ENCODE measurements around the gene SLC38A3. TPM values are rescaled to one million over a fixed set of nuclear protein-coding genes. Genes with fewer than 3 reads are reported as not detected.
"Not testable (repeated sequence)": the region's sequence is repeated elsewhere in the genome, so short reads cannot be mapped to it uniquely, and the experiment has no call there.

The SLC38A3 gene
- total RNA-seq, 2 experiments from 2014 or later: not detected

DNA sequence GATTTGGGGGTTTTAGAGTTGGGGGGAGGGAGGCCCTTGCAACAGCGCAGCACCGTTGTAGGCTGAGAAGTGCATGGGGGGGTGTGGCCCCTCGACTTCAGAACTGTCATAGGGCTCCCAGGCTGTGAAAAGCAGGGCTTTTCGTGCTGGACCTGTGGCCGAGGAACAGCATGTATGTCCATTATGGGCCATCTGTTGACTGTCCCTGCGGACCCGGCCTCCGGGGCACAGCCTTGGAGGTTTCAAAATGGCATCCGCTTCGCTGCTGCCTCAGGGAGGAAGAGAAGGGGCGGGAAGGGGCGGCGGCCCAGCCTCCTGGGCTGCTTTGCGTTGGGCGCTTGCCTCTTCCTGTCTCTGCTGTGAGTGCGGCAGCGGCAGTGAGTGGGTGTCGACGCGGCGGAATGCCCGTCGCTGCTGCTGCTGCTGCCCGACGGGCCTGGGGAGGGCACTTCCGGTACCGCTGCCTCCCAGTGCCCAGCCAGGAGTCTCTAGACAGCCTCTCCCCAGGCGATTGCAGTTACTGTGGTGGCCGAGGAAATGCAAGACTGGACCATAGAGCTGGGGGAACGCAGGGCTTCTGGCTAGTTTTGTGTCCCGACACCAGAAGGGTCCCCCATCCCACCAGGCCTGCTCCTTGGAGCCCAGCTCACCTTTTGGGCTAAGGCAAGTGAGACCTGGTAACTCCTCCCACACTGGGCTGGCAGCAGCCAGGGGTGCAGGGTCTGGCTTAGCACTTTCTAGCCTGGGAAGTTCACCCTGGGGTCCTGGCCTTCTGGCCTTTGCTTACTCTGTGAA is 32.9 kb downstream of the SLC38A3 start:
- Mint-ChIP-seq H3K27ac (peak overlapping the region; percentile 99), H3K9me3 (no peaks in the 10 kb centered on the region), H3K4me1 (peaks cover 39% of the 10 kb centered on the region), H3K27me3 (no peaks in the 10 kb centered on the region), H3K4me3 (peak overlapping the region; percentile 100), H3K36me3 (peaks cover 20% of the 10 kb centered on the region)
- DNase-seq (peak; percentile 86), ATAC-seq (ENCODE audit: low read depth) (peak; percentile 49)
- POLR2A ChIA-PET: interaction anchor here (0.6 to 3.4 kb wide), 10 partner anchors 9 to 374 kb away, joined by 3 to 48 read pairs (median 6); partner anchors contain the start of genes CISH and RASSF1

- H3K27ac Mint-ChIP-seq: peak overlapping the region; percentile 99
- H3K9me3 Mint-ChIP-seq: no peaks in the 10 kb centered on the region
- peak overlapping the region; percentile 100 for H3K4me3 Mint-ChIP-seq
- H3K27me3 Mint-ChIP-seq: no peaks in the 10 kb centered on the region
- H3K4me1 Mint-ChIP-seq: peaks cover 41% of the 10 kb centered on the region
- POLR2A ChIA-PET: interaction anchor here (0.6 to 1.8 kb wide), 5 partner anchors 8 to 373 kb away, joined by 3 to 8 read pairs (median 4); partner anchors contain the start of gene CISH
- peaks cover 20% of the 10 kb centered on the region for H3K36me3 Mint-ChIP-seq
- no peak for ATAC-seq (ENCODE audit: low read depth)
- no peak for DNase-seq
Observed at GRCh38 chr3:50238549-50239026, 33.5 kb downstream of the SLC38A3 start.

GRCh38 chr3:50239649-50240048 is 34.6 kb downstream of the SLC38A3 start:
- Mint-ChIP-seq H3K36me3 (peaks cover 21% of the 10 kb centered on the region), H3K27me3 (no peaks in the 10 kb centered on the region), H3K27ac (peak overlapping the region; percentile 70), H3K4me1 (peaks cover 46% of the 10 kb centered on the region), H3K4me3 (peak overlapping the region; percentile 100), H3K9me3 (no peaks in the 10 kb centered on the region)
- ATAC-seq (ENCODE audit: low read depth) (no peak), DNase-seq (no peak)
- POLR2A ChIA-PET: interaction anchor here (1.6 to 5.1 kb wide), 2 partner anchors 11 to 98 kb away, joined by 6 to 47 read pairs; no protein-coding TSS in a partner anchor

GRCh38 chr3:50241163-50241562 is 36.1 kb downstream of the SLC38A3 start:
- H3K36me3 Mint-ChIP-seq: peaks cover 21% of the 10 kb centered on the region

GRCh38 chr3:50241713-50242380 is 36.8 kb downstream of the SLC38A3 start:
- Mint-ChIP-seq H3K4me1 (peaks cover 58% of the 10 kb centered on the region), H3K9me3 (no peaks in the 10 kb centered on the region), H3K27ac (peak overlapping the region; percentile 94), H3K4me3 (peak overlapping the region; percentile 85), H3K27me3 (no peaks in the 10 kb centered on the region), H3K36me3 (peaks cover 18% of the 10 kb centered on the region)
- ATAC-seq (ENCODE audit: low read depth): no peak
- peak; percentile 46 for DNase-seq
- POLR2A ChIA-PET: interaction anchor here (0.6 to 5.1 kb wide), 5 partner anchors 10 to 99 kb away, joined by 3 to 47 read pairs (median 4); partner anchors contain the start of gene RASSF1

More at GRCh38 chr3:50241163-50241562, 36.1 kb downstream of the SLC38A3 start:
- no peak for DNase-seq
- Mint-ChIP-seq H3K27ac (peak overlapping the region; percentile 94), H3K27me3 (no peaks in the 10 kb centered on the region), H3K4me3 (peak overlapping the region; percentile 85), H3K9me3 (no peaks in the 10 kb centered on the region), H3K4me1 (peaks cover 51% of the 10 kb centered on the region)
- ATAC-seq (ENCODE audit: low read depth): no peak
- POLR2A ChIA-PET: interaction anchor here (1.3 to 5.1 kb wide), 3 partner anchors 13 to 97 kb away, joined by 3 to 47 read pairs (median 6); no protein-coding TSS in a partner anchor

DNA sequence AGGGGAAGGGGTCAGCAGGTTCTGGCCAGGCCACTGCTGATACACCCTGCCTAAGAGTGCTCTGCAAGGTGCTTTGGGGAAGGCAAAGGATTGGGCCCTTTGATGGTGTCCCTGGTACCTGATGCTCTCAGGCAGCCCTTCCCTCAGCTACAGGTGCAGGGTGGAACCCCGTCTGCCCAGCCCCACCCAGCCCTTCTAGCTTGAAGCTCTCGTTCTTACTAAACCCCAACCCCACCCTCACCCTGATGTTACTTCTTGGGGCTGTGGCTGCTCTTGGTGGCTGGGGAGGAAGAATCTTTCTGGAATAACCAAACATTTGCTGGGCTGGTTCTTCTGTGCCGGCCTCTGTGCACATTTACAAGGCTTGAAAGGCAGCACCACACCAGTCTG is 37.3 kb downstream of the SLC38A3 start:
- no peaks in the 10 kb centered on the region for H3K9me3 Mint-ChIP-seq
- peaks cover 61% of the 10 kb centered on the region for H3K4me1 Mint-ChIP-seq
- ATAC-seq (ENCODE audit: low read depth) (no peak), DNase-seq (no peak)
- H3K4me3 Mint-ChIP-seq: peak overlapping the region; percentile 85
- POLR2A ChIA-PET: interaction anchor here (0.6 to 5.1 kb wide), 6 partner anchors 14 to 99 kb away, joined by 3 to 47 read pairs (median 3); partner anchors contain the start of gene RASSF1
- H3K27me3 Mint-ChIP-seq: no peaks in the 10 kb centered on the region
- H3K36me3 Mint-ChIP-seq: peaks cover 13% of the 10 kb centered on the region
- H3K27ac Mint-ChIP-seq: peak overlapping the region; percentile 94

DNA sequence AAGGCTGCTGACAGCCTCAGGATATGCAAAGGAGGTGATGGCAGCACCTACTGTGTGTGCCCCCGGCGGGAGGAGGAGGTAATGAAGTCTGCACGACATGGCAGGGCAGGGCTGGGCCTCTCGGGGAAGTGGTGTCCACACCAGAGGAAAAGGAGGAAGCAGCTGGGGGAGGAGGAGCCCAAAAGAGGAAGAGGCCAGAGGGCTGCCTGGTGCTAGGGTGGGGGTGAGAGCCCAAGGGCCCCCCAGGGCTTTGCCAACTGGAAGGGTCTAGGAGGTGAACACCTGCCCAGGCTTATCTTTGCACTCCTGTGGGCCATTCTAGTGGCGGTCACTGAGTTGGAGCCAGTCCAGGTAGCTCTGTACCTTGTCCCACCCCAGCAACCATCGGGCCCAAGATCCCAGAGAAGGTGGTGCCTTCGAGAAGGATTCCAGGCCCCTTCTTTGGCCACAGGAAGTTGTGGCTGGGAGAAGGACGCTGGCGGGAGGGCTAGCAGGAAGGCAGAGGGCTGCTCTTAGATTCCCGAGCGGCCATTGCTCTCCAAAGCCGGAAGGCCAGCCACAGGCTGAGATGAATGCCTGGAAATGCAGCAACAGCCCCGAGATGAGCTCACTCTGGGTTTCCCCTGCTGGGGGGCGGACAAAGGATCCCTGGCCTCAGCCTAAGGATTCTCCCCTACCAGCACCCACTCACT is 37.9 kb downstream of the SLC38A3 start:
- H3K4me3 Mint-ChIP-seq: peak overlapping the region; percentile 85
- no peak for ATAC-seq (ENCODE audit: low read depth)
- peaks cover 9% of the 10 kb centered on the region for H3K36me3 Mint-ChIP-seq
- no peaks in the 10 kb centered on the region for H3K9me3 Mint-ChIP-seq
- peak overlapping the region; percentile 94 for H3K27ac Mint-ChIP-seq
- POLR2A ChIA-PET: interaction anchor here (0.6 to 5.1 kb wide), 6 partner anchors 7 to 98 kb away, joined by 3 to 47 read pairs (median 3); partner anchors contain the start of genes GNAI2 and RASSF1
- no peaks in the 10 kb centered on the region for H3K27me3 Mint-ChIP-seq
- no peak for DNase-seq
- H3K4me1 Mint-ChIP-seq: peaks cover 60% of the 10 kb centered on the region

DNA sequence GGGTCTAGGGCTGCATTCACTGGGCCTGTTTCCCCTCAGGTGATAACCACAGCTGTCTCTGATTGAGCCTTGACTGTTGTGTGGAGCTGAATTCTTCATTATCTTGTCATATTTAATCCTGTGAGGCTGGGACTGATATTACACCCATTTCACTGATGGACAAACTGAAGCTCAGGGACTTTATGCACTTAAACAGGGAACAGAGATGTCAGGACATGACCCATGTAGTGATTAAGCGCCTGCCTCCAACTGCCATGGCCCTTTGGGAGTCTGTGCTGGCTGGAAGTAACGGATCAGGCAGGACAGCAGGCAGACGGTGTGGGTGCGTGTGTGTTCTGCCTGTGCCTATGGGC is 38.4 kb downstream of the SLC38A3 start:
- no peaks in the 10 kb centered on the region for H3K27me3 Mint-ChIP-seq
- POLR2A ChIA-PET: interaction anchor here (1.0 to 5.1 kb wide), 6 partner anchors 8 to 97 kb away, joined by 3 to 47 read pairs (median 4); partner anchors contain the start of genes GNAI2 and RASSF1
- peaks cover 60% of the 10 kb centered on the region for H3K4me1 Mint-ChIP-seq

GRCh38 chr3:50244813-50245212 is 39.7 kb downstream of the SLC38A3 start:
- Mint-ChIP-seq H3K4me1 (peaks cover 55% of the 10 kb centered on the region), H3K27ac (peak overlapping the region; percentile 85), H3K4me3 (peak overlapping the region; percentile 86), H3K36me3 (peaks cover 10% of the 10 kb centered on the region)
- not testable (repeated sequence) for ATAC-seq (ENCODE audit: low read depth); H3K27me3 Mint-ChIP-seq; DNase-seq; H3K9me3 Mint-ChIP-seq
- POLR2A ChIA-PET: interaction anchor here (0.5 to 5.1 kb wide), 4 partner anchors 16 to 66 kb away, joined by 3 to 47 read pairs (median 3); no protein-coding TSS in a partner anchor

More for the DNA sequence above, 38.4 kb downstream of the SLC38A3 start:
- no peaks in the 10 kb centered on the region for H3K9me3 Mint-ChIP-seq
- H3K36me3 Mint-ChIP-seq: peaks cover 11% of the 10 kb centered on the region
- no peak overlapping the region for H3K4me3 Mint-ChIP-seq
- peak overlapping the region; percentile 94 for H3K27ac Mint-ChIP-seq
- ATAC-seq (ENCODE audit: low read depth) (no peak), DNase-seq (no peak)

GRCh38 chr3:50245251-50245745 is 40.2 kb downstream of the SLC38A3 start:
- DNase-seq: no peak
- POLR2A ChIA-PET: interaction anchor here (0.7 to 0.8 kb wide), 2 partner anchors 17 to 18 kb away, joined by 3 read pairs; no protein-coding TSS in a partner anchor
- no peaks in the 10 kb centered on the region for H3K27me3 Mint-ChIP-seq

GRCh38 chr3:50245831-50246516 is 40.9 kb downstream of the SLC38A3 start:
- peak; percentile 99 for DNase-seq

More at GRCh38 chr3:50245251-50245745, 40.2 kb downstream of the SLC38A3 start:
- Mint-ChIP-seq H3K9me3 (no peaks in the 10 kb centered on the region), H3K27ac (peak overlapping the region; percentile 85), H3K36me3 (peaks cover 10% of the 10 kb centered on the region), H3K4me1 (peaks cover 54% of the 10 kb centered on the region), H3K4me3 (peak overlapping the region; percentile 86)
- no peak for ATAC-seq (ENCODE audit: low read depth)

More at GRCh38 chr3:50245831-50246516, 40.9 kb downstream of the SLC38A3 start:
- Mint-ChIP-seq H3K36me3 (peaks cover 11% of the 10 kb centered on the region), H3K27ac (peak overlapping the region; percentile 85), H3K4me1 (peaks cover 55% of the 10 kb centered on the region), H3K4me3 (peak overlapping the region; percentile 86), H3K9me3 (no peaks in the 10 kb centered on the region), H3K27me3 (no peaks in the 10 kb centered on the region)
- POLR2A ChIA-PET: interaction anchor here (0.7 to 3.0 kb wide), 17 partner anchors 8 to 126 kb away, joined by 3 to 48 read pairs (median 5); partner anchors contain the start of genes GNAI2, HYAL2, HYAL3 and IFRD2
- peak; percentile 78 for ATAC-seq (ENCODE audit: low read depth)
